HG02759 (cell line): Measurements from ENCODE around the gene DRD4.
"Not testable (repeated sequence)": the region's sequence is repeated elsewhere in the genome, so short reads cannot be mapped to it uniquely, and the experiment has no call there.

ENCODE experiments used
- ATAC-seq: cut with Tn5 transposase; IDR thresholded peaks from one replicate; pipeline ENCODE4 v1.9.1; 2021; ENCODE audit warnings: mild to moderate bottlenecking, moderate library complexity; ENCODE audit not compliant: unreplicated experiment

Gene DRD4

GRCh38 chr11:665704-666281, 28.7 kb downstream of the DRD4 start:
- no peak for ATAC-seq

DNA sequence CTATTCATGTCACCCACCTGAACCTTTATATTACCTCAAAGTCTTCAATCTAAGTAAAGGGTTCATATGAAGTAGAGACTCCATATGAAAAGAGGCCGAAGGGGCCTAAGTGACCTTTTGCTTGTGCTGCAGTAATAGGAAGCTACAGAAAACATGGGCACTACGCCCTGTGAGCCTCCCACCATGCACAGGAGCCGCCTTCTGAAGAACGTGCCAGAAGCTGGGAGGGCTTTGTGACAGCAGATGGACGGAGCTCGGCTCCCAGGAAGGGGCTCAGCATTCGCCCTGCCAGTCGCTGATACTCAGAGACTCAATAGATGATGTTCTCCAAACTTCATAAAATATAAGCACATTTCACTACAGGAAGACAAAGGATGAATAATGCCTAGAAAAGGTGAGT, 36.8 kb downstream of the DRD4 start:
- no peak for ATAC-seq

DNA sequence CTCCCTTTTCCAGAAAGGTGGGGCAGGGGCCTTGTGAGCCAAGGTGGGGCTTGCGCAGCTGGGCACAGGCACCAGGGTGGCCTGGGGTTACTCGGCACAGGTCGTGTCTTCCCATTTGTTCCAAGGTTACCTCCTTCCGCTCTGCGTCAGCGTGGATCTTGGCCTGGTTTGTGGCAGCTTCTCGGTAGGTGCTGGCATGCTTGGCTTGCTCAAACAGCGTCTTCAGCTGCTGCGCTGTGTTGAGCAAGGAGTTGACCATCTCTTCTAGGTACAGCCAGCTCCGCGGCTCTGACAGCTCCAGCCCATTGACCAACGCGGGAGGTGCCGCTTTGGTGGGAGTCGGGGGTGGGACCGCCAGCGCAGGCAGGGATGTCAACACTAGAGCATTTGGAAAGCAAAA, 37.3 kb downstream of the DRD4 start:
- ATAC-seq = no peak

- no peak for ATAC-seq
Measured at GRCh38 chr11:678297-678696, 41.2 kb downstream of the DRD4 start.

- no peak for ATAC-seq
Measured at GRCh38 chr11:679271-680207, 42.5 kb downstream of the DRD4 start.

DNA sequence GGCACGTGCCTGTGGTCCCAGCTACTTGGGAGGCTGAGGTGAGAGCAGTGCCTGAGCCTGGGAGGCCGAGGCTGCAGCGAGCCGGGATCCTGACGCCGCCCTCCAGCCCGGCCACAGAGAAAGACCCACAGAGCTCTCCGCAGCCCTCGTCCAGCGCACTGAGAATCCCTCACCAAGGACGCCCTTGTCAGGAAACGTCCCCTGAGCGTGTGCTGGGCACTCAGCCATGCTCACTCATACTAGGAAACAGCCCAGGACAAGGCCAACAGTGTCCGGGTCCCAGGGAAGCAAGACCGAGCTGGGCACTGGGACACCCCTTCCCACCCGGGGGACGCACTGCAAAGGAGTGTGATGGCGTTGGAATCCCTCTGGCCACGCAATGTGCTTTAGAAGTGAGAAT, 43.4 kb downstream of the DRD4 start:
- no peak for ATAC-seq

DNA sequence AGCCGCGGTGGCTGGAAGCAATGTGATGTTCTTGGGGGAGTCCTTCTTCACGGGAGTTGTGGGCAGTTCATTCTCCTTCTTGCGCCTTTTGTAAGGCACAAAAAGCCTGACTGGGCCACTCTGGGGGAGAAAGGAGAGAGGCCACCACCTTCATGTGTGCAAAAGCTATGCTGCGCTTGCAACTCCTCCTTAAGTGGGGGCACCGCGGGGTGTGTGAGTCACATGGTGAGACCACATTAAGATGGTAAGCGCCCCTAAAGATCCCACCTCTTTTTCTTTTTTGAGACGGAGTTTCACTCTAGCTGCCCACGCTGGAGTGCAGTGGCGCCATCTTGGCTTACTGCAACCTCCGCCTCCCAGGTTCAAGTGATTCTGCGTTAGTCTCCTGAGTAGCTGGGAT, 43.9 kb downstream of the DRD4 start:
- ATAC-seq = no peak

- ATAC-seq = no peak
Measured at GRCh38 chr11:686451-687243, 49.6 kb downstream of the DRD4 start.

DNA sequence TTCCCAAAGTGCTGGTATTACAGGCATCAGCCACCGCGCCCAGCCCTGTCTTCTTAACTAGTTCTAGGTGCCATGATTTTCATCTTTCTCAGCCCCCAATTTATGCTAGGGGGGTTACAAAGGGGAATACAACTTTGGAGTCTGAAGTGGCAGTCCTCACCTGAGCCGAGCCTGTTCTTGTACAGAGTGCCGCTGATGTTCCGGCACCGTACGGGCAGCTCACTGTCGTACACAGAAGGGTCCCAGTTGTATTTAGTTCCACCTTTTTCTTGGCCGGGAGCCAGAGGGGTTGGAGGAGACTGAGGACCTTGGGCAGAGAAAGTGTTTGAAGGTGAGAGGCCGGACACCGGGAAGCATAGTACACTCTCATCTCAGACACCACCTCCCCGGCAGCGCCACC, 50.7 kb downstream of the DRD4 start:
- ATAC-seq = no peak

DNA sequence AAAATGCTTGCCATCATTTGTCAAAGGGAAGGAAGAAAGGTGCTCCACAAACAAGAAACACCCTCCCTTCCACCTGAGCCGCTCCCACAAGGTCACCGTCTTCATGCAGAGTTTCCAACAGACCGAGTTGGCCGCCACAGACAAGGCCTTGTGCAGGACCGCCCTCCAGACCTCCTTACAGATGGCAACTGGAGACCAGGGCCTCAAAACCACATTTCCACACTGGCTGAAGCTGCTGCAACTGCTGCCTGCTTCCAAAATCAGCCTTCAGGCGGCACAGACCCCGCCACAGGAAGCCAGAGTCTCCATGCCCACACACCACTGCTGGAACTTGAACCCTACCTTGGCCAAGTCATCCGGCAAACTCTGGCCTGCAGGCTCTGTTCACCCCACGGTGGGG, 51.6 kb downstream of the DRD4 start:
- no peak for ATAC-seq

GRCh38 chr11:689625-690024, 52.6 kb downstream of the DRD4 start:
- ATAC-seq = no peak

- ATAC-seq = not testable (repeated sequence)
Measured at GRCh38 chr11:690244-690643, 53.2 kb downstream of the DRD4 start.
